Hair follicle dermal papilla cell (primary cell): ENCODE data around the gene ZNF280C. TPM values are rescaled to one million over a fixed set of nuclear protein-coding genes. Genes with fewer than 3 reads are reported as not detected.

Experiments
- small RNA-seq: library from RNA; depleted of rRNA; stranded (forward); fragments of <200 nt; gene quantifications from one replicate; pipeline ENCODE3, GENCODE V24; 2012
- total RNA-seq: library from RNA; depleted of rRNA; stranded (reverse); fragments of >200 nt; gene quantifications from 2 replicates; pipeline ENCODE4 v1.2.3, GENCODE V29; 2012

ZNF280C gene, protein sequence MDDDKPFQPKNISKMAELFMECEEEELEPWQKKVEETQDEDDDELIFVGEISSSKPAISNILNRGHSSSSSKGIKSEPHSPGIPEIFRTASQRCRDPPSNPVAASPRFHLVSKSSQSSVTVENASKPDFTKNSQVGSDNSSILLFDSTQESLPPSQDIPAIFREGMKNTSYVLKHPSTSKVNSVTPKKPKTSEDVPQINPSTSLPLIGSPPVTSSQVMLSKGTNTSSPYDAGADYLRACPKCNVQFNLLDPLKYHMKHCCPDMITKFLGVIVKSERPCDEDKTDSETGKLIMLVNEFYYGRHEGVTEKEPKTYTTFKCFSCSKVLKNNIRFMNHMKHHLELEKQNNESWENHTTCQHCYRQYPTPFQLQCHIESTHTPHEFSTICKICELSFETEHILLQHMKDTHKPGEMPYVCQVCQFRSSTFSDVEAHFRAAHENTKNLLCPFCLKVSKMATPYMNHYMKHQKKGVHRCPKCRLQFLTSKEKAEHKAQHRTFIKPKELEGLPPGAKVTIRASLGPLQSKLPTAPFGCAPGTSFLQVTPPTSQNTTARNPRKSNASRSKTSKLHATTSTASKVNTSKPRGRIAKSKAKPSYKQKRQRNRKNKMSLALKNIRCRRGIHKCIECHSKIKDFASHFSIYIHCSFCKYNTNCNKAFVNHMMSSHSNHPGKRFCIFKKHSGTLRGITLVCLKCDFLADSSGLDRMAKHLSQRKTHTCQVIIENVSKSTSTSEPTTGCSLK
- 10.2 and 10.4 TPM in 2 replicates for total RNA-seq

DNA sequence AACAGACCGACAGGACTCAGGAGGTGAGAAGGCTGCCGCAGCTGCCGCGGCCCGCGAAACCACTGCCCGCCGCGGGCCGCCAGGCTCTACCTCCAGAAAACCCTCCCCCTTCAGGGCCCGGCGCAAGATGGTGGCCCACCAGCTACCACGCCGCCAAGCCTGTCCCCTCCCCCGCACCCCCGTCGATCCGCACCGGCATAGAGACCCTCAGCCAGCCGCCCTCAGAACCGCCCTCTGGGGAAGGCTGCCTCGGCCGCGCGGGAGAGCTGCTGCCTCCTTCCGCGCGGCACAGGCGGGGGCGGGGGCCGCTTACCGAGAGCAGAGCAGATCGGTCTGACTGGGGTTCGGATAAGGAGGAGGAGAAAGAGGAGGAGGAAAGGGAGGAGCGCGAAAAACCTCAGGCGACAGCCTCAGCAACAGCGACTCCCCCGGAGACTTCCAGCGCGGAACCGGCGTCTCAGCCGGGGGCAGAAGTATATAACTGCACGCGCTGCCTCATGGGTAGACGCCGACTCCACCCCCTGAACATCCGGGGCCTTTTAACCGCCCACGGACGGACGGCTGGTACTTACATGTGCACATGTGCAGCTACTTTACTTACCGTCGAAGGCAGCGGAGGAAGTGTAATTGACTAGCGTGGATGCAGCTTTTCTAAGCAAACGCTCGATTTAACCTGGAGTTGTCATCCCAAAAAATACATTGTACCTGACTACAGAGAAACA is at the start of gene ZNF280C:
Gene ZNF280C, minus strand, starts transcription at position 451 of the 722 bp plus-strand sequence. CDS start 8,450 bp downstream, outside the sequence.

DNA sequence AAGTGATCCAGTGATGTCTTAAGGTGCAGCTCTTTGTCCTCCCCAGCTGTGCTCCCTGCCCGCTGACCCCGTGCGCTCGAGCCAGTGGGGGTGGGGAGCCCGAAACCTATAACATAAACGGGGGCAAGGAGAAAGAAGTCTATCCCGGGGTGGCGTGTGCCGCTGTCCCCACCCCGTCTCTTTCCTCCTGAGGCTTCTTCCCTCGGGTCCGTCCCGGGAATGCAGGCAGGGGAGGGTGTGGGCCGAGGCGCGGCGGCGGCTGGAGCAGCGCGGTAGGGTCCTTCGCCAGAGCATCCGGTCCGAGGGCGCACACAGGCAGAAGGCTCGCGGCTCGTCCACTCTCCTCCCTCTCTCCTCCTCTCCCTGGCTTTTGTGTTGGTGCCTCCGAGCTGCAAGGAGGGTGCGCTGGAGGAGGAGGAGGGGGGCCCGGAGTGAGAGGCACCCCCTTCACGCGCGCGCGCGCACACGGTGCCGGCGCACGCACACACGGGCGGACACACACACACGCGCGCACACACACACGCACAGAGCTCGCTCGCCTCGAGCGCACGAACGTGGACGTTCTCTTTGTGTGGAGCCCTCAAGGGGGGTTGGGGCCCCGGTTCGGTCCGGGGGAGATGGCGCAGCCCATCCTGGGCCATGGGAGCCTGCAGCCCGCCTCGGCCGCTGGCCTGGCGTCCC is 97.1 kb downstream of the ZNF280C start, which contains the start of gene RAB33A:
Gene RAB33A, plus strand, starts transcription at position 517 of the 681 bp plus-strand sequence. Its CDS starts 101 bp downstream, at position 618.

DNA sequence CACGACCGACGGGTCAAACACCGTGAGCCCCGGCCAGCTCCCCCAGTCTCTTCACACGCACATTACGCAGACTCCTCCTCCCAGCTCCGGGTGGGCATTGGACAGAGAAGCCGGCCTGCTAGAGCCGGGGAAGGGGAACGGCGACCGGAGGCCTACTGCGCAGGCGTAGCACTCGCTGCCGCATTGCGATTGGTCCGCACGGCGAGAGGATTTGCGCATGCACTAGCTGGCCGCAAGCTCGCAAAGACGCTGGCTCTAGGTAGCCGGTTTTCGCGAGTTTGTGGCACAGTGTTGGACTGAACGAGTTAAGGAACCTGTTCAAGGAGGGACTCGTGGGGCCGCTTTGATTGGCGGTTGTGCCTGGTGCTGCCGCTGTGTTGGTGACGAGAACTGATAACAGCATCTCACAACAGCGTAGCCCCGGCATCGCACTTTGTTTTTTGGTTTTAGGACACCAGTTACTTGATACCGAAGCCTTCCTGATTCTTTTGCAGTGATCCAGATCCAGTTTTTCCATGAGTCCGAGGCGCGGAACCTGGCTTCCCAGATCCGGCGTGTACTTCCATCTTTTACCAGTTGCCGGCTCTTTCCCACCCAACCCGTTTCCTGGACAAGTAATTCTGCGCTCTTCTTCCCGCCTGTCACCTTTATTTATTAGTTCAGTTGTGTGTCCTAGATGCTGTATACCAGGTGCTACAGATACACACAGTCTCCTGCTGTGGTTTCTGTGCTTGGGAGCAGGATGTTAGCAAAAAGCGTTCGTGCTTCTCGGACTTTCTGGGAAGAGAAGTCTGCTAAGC is 102.8 kb downstream of the ZNF280C start, which contains the start of gene AIFM1:
Gene AIFM1, minus strand, starts transcription at position 139 of the 800 bp plus-strand sequence. CDS start 185 bp downstream, outside the sequence.

Small RNA genes lying within 50 kb of the gene (small RNA-seq; reads per million reads assigned to genes)
- not detected for gene RNU6-1130P

Other genes with a start within 250 kb of the ZNF280C start
- 20.6 and 21.1 TPM in 2 replicates for gene ELF4, start 158.4 kb downstream of the ZNF280C start, total RNA-seq
- 9.1 and 11.4 TPM in 2 replicates for gene AIFM1, start 103.1 kb downstream of the ZNF280C start, total RNA-seq
- gene RAB33A, start 96.9 kb downstream of the ZNF280C start, total RNA-seq, result 0.49 and 0.65 TPM in 2 replicates
- gene SLC25A14, start 71.0 kb upstream of the ZNF280C start, total RNA-seq, result 7.2 and 7.8 TPM in 2 replicates
- gene GPR119, start 116.8 kb upstream of the ZNF280C start, total RNA-seq, result not detected in 2 replicates
- gene RBMX2, start 133.1 kb upstream of the ZNF280C start, total RNA-seq, result 18.7 and 20.8 TPM in 2 replicates